ENCODE results near the gene COMMD4. TPM values are rescaled to one million over a fixed set of nuclear protein-coding genes. Genes with fewer than 3 reads are reported as not detected.

COMMD4 gene
- total and polyA plus RNA-seq, 2 of the 4 experiments (the other 2 are of a cell fraction), result 91.2 to 133 TPM

DNA sequence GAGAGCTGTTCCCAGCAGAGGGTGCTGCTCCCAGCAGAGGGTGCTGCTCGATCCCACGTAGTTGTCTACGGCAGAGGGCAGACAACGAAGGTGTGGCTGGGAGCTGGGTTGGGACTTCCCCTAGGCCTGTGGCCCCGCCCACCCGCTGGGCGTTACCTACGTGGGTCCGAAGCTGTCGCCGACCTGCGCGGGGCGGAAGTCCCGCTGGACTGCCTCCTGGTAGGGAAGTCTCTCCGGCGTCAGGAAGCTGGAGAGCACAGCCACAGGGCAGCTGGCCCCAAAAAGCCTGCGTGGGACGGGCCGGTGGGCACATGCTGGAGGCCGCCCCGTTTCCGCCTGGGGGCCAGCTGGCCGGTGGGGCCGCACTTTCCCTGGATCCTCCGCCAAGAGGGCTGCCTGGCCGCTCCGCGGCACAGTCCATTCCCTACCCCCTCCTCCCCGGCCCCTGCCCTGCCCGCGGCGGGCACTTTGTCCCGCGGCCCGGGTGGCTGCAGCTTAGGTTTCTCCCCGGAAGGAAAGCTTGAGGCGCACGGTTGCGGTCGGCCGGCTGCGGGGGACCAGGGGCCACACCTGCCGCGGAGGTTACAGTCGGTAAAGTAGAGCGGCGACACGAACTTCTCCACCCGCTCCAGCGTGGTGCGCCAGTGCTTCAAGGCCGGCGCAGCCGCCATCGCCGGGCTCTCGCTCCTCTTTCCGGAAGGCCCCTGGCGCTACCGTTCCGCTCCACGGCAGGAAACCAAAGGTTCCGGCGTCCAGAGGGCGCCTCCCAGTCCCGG lies 32.2 kb downstream of the COMMD4 start, which contains the start of gene MAN2C1 (continued):
- TF ChIP-seq, protein P1, sequence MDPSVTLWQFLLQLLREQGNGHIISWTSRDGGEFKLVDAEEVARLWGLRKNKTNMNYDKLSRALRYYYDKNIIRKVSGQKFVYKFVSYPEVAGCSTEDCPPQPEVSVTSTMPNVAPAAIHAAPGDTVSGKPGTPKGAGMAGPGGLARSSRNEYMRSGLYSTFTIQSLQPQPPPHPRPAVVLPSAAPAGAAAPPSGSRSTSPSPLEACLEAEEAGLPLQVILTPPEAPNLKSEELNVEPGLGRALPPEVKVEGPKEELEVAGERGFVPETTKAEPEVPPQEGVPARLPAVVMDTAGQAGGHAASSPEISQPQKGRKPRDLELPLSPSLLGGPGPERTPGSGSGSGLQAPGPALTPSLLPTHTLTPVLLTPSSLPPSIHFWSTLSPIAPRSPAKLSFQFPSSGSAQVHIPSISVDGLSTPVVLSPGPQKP (IDR thresholded peaks at IDR 0.05; ENCODE audit: borderline replicate concordance, low read depth, low read length), result no peak

DNA sequence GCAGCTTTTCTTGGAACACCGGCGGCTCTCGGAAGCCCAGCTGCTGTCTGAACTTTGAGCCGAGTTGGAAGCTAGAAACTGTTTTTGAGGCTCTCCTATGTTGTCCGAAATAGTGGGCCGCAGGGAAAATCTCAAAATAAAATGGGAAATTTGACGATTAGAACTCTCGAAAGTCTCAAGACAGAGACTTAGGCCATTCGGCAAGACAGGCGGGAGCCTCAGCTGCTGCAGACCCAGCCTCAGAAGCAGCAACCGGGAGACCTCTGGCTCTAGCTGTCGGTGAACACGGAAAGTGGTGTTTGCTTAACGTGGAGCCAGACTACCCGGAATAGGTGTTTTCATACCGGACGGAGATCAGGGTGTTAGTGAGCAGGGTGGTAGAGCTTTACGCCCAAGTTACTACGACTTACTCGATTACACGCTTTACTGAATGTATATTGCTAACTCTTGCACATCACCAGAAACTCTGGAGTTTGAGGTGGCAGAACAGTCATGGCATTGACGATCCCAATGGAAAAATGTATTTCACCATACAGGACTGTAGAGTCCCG lies 32.9 kb downstream of the COMMD4 start:
- Histone ChIP-seq H2AK5ac (ENCODE audit: low read depth, low read length) (peak overlapping the region; percentile 82; the same call in 1 of the 2 replicates), H4K5ac (ENCODE audit: low read depth, low read length) (peak overlapping the region; percentile 28), H3K9me3 (ENCODE audit: control insufficient read depth, insufficient read depth, low read length) (no peaks in the 10 kb centered on the region), H3K27me3 (ENCODE audit: control insufficient read depth, insufficient read depth, low read length) (no peaks in the 10 kb centered on the region), H3K27ac (ENCODE audit: insufficient read depth, low read length) (peak overlapping the region; percentile 86), H2AFZ (replicated peaks; ENCODE audit: low read length, poor library complexity) (peak overlapping the region; percentile 93), H3K23ac (ENCODE audit: low read depth, low read length) (peak overlapping the region; percentile 94), H3K4me2 (ENCODE audit: low read depth, low read length) (peak overlapping the region; percentile 73), H2AK9ac (replicated peaks; ENCODE audit: low read depth, low read length, poor library complexity) (peak overlapping the region; percentile 98), H4K8ac (ENCODE audit: low read depth in 2 of 2, low read length in 2 of 2) (peak overlapping the region; percentile 71 to 97), H2BK20ac (ENCODE audit: low read depth, low read length) (no peak overlapping the region), H3K9ac (ENCODE audit: low read depth, low read length) (peak overlapping the region; percentile 90), H3K18ac (ENCODE audit: low read depth, low read length) (peak overlapping the region; percentile 34; the same call in 1 of the 2 replicates), H3K4ac (ENCODE audit: low read depth, low read length) (peak overlapping the region; percentile 71), H3K9me1 (ENCODE audit: insufficient read depth, low read length) (peaks cover 4% of the 10 kb centered on the region; the same call in 1 of the 2 replicates), H3K14ac (replicated peaks; ENCODE audit: low read depth, low read length) (peak overlapping the region; percentile 90), H3K79me1 (ENCODE audit: low read depth in 1 of 2, low read length in 2 of 2) (peaks cover 48 to 60% of the 10 kb centered on the region in 2 experiments), H2BK5ac (ENCODE audit: low read depth, low read length, poor library complexity, severe bottlenecking) (peak overlapping the region; percentile 66), H3K36me3 (ENCODE audit: control insufficient read depth, insufficient read depth, low read length) (peaks cover 40% of the 10 kb centered on the region), H2BK120ac (ENCODE audit: low read depth, low read length) (no peak overlapping the region), H3K56ac (ENCODE audit: extremely low read depth, insufficient read depth, low read length) (peak overlapping the region; percentile 91), H4K91ac (ENCODE audit: insufficient read depth, low read depth, low read length) (peak overlapping the region; percentile 79), H4K20me1 (ENCODE audit: insufficient read depth, low read length) (peaks cover 16% of the 10 kb centered on the region; the same call in 1 of the 2 replicates), H3K4me1 (ENCODE audit: control insufficient read depth, insufficient read depth, low read length) (peaks cover 4% of the 10 kb centered on the region), H3K4me3 (ENCODE audit: insufficient read depth, low read depth, low read length) (peak overlapping the region; percentile 71), H2BK15ac (ENCODE audit: low read depth, low read length) (no peak overlapping the region)
- 9% methylated on average over 9 of the region's 23 CpGs; no CpG with 5 or more reads in 1 of the 2 experiments for WGBS, 2 experiments (ENCODE audit: extremely low coverage in 2 of 2, insufficient read length in 1 of 2)
- DNase-seq (peak; percentile 17), ATAC-seq (ENCODE audit: low read depth) (peak; percentile 3)
- intact Hi-C loops (cut with micrococcal nuclease) (loop anchor here (1.0 to 5.0 kb wide), 3 partner anchors 82 to 340 kb away; no protein-coding TSS in a partner anchor), in situ Hi-C loops (cut with MboI; ENCODE audit: low sequenced_read_pairs) (no loop called here), dilution Hi-C loops (cut with HindIII; ENCODE audit: low sequenced_read_pairs, unreplicated experiment) (no loop called here)
- ChIA-PET POLR2A (ENCODE audit: unreplicated experiment) (interaction anchor here (0.9 kb wide), 1 partner anchor 10 kb away, joined by 3 read pairs; no protein-coding TSS in a partner anchor), CTCF (interaction anchor here (0.5 to 1.2 kb wide), 4 partner anchors 10 to 610 kb away, joined by 3 to 6 read pairs (median 4); no protein-coding TSS in a partner anchor)
- no TSS peak for BruUV-seq (replicated peaks)
- TF ChIP-seq MAFK (IDR thresholded peaks at IDR 0.05; ENCODE audit: low read depth, low read length) (no peak), CHD1 (IDR thresholded peaks at IDR 0.05; ENCODE audit: low read depth, low read length) (no peak), SMC3 (IDR thresholded peaks at IDR 0.05; ENCODE audit: low read depth, low read length) (no peak)
- TF ChIP-seq, protein P2, sequence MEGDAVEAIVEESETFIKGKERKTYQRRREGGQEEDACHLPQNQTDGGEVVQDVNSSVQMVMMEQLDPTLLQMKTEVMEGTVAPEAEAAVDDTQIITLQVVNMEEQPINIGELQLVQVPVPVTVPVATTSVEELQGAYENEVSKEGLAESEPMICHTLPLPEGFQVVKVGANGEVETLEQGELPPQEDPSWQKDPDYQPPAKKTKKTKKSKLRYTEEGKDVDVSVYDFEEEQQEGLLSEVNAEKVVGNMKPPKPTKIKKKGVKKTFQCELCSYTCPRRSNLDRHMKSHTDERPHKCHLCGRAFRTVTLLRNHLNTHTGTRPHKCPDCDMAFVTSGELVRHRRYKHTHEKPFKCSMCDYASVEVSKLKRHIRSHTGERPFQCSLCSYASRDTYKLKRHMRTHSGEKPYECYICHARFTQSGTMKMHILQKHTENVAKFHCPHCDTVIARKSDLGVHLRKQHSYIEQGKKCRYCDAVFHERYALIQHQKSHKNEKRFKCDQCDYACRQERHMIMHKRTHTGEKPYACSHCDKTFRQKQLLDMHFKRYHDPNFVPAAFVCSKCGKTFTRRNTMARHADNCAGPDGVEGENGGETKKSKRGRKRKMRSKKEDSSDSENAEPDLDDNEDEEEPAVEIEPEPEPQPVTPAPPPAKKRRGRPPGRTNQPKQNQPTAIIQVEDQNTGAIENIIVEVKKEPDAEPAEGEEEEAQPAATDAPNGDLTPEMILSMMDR (conservative IDR thresholded peaks at IDR 0.05; ENCODE audit: low read depth, low read length), result no peak

All from IMR-90 (cell line).